A673 (cell line): Measurements from ENCODE around the gene NSD2. TPM values are rescaled to one million over a fixed set of nuclear protein-coding genes. Genes with fewer than 3 reads are reported as not detected.

Experiments used
- BruUV-seq: library from RNA; stranded (reverse); fragments of 400-500 nt; replicated peaks from 2 replicates; lab custom pipeline; 2021; lab: Mats Ljungman, UMichigan
- CTCF ChIA-PET: fragments of 300-600 bp; sonication (Branson Sonifier 250); formaldehyde crosslinking; loops from one replicate; lab custom pipeline; 2022; ENCODE audit warnings: antibody characterized with exemption; lab: Charles Lee
- POLR2A ChIA-PET: fragments of 300-600 bp; sonication (Branson Sonifier 250); formaldehyde crosslinking; loops from one replicate; lab custom pipeline; 2022; ENCODE audit warnings: antibody characterized with exemption; ENCODE audit not compliant: low non-redundant PET; lab: Charles Lee
- DNase-seq: peaks from one replicate; pipeline ENCODE4 v3.0.0-alpha.2; 2015; ENCODE audit warnings: low spot score
- H3K27ac ChIP-seq: fragments of 200-600 bp; sonication (generic); 2 replicates; pipeline ENCODE4 v1.5.1; 2016; ENCODE audit warnings: mixed run types, low read depth, mild to moderate bottlenecking, mixed read lengths, antibody characterized with exemption, low read length; ENCODE audit not compliant: poor library complexity, severe bottlenecking
- H3K27me3 ChIP-seq: fragments of 200-600 bp; sonication (generic); replicated peaks from 2 replicates; pipeline ENCODE4 v1.6.1; 2017; ENCODE audit warnings: mixed run types, low read depth, mild to moderate bottlenecking, mixed read lengths, antibody characterized with exemption, low read length; ENCODE audit not compliant: insufficient read depth, poor library complexity
- H3K36me3 ChIP-seq: fragments of 200-600 bp; sonication (generic); 2 replicates; pipeline ENCODE4 v1.6.1; 2016; ENCODE audit warnings: mixed run types, mild to moderate bottlenecking, mixed read lengths, antibody characterized with exemption, low read length; ENCODE audit not compliant: insufficient read depth, poor library complexity, severe bottlenecking
- H3K4me1 ChIP-seq: fragments of 200-600 bp; sonication (generic); 2 replicates; pipeline ENCODE4 v1.6.1; 2017; ENCODE audit warnings: mixed run types, mild to moderate bottlenecking, mixed read lengths, antibody characterized with exemption, low read length; ENCODE audit not compliant: insufficient read depth, poor library complexity, severe bottlenecking
- H3K4me3 ChIP-seq: fragments of 200-600 bp; sonication (generic); 2 replicates; pipeline ENCODE4 v1.5.1; 2016; ENCODE audit warnings: low read depth, mixed run types, mild to moderate bottlenecking, mixed read lengths, low read length; ENCODE audit not compliant: poor library complexity, severe bottlenecking
- H3K9me3 ChIP-seq: fragments of 200-600 bp; sonication (generic); 2 replicates; pipeline ENCODE4 v1.6.1; 2016; ENCODE audit warnings: mixed run types, low read depth, mild to moderate bottlenecking, mixed read lengths, antibody characterized with exemption, low read length; ENCODE audit not compliant: poor library complexity, severe bottlenecking
- EZH2 ChIP-seq: fragments of 200-600 bp; sonication (generic); IDR thresholded peaks from 2 replicates; pipeline ENCODE4 v1.6.1; 2017; ENCODE audit warnings: borderline replicate concordance, low read depth, mild to moderate bottlenecking, mixed read lengths, antibody characterized with exemption, low read length; ENCODE audit not compliant: poor library complexity, severe bottlenecking
- intact Hi-C: fragments of 100-400 bp; cut with micrococcal nuclease; formaldehyde crosslinking; loops from one replicate; pipeline ENCODE4 v1.10.0; 2022; ENCODE audit not compliant: unreplicated experiment
- total RNA-seq: library from RNA; stranded (reverse); gene quantifications from 2 replicates; pipeline ENCODE4 v1.2.3, GENCODE V29; 2021
- TF ChIP-seq, protein P1 (sequence below): fragments of 300-800, 200-600 bp; sonication (generic); conservative IDR thresholded peaks from 2 replicates; pipeline ENCODE4 v1.5.1; 2017; ENCODE audit warnings: low read depth, mild to moderate bottlenecking, antibody characterized with exemption, low read length, moderate library complexity, mixed read lengths

The NSD2 gene
- total RNA-seq, 1 experiment from 2014 or later: 227 TPM

DNA sequence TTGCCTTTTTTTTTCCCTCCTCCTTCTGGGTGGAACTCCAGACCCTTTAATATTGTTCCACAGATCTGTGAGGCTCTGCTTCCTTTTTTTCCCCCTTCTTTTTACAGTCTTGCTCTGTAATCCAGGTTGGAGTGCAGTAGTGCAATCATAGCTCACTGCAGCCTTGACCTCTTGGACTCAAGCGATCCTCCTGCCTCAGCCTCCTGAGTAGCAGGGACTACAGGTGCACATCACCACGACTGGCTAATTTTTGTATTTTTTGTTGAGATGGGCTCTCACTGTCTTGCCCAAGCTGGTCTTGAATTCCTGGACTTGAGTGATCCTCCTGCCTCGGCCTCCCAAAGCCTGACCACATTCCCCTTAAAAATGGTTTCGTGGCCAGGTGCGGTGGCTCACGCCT lies 26.8 kb downstream of the NSD2 start:
- TF ChIP-seq, protein P1, sequence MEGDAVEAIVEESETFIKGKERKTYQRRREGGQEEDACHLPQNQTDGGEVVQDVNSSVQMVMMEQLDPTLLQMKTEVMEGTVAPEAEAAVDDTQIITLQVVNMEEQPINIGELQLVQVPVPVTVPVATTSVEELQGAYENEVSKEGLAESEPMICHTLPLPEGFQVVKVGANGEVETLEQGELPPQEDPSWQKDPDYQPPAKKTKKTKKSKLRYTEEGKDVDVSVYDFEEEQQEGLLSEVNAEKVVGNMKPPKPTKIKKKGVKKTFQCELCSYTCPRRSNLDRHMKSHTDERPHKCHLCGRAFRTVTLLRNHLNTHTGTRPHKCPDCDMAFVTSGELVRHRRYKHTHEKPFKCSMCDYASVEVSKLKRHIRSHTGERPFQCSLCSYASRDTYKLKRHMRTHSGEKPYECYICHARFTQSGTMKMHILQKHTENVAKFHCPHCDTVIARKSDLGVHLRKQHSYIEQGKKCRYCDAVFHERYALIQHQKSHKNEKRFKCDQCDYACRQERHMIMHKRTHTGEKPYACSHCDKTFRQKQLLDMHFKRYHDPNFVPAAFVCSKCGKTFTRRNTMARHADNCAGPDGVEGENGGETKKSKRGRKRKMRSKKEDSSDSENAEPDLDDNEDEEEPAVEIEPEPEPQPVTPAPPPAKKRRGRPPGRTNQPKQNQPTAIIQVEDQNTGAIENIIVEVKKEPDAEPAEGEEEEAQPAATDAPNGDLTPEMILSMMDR: no peak
- TF ChIP-seq EZH2: no peak
- Histone ChIP-seq H3K36me3 (peaks cover 44% of the 10 kb centered on the region), H3K27me3 (no peaks in the 10 kb centered on the region), H3K4me3 (no peak overlapping the region), H3K9me3 (no peaks in the 10 kb centered on the region), H3K27ac (no peak overlapping the region), H3K4me1 (no peaks in the 10 kb centered on the region)
- intact Hi-C loops: loop anchor here (5.0 kb wide), 2 partner anchors 86 to 151 kb away; no protein-coding TSS in a partner anchor
- no TSS peak for BruUV-seq
- no peak for DNase-seq
- ChIA-PET POLR2A (interaction anchor here (0.7 kb wide), 1 partner anchor 12 kb away, joined by 21 read pairs; no protein-coding TSS in a partner anchor), CTCF (interaction anchor here (0.6 to 0.7 kb wide), 2 partner anchors 31 to 69 kb away, joined by 6 to 7 read pairs; no protein-coding TSS in a partner anchor)

GRCh38 chr4:1898681-1899080 lies 27.5 kb downstream of the NSD2 start:
- Histone ChIP-seq H3K9me3 (no peaks in the 10 kb centered on the region), H3K36me3 (peaks cover 44% of the 10 kb centered on the region), H3K4me1 (no peaks in the 10 kb centered on the region), H3K27ac (no peak overlapping the region), H3K4me3 (no peak overlapping the region), H3K27me3 (no peaks in the 10 kb centered on the region)
- no TSS peak for BruUV-seq
- ChIA-PET POLR2A (interaction anchor here (0.7 kb wide), 1 partner anchor 13 kb away, joined by 21 read pairs; no protein-coding TSS in a partner anchor), CTCF (interaction anchor here (0.7 kb wide), 1 partner anchor 30 kb away, joined by 6 read pairs; no protein-coding TSS in a partner anchor)
- DNase-seq: peak; percentile 19
- TF ChIP-seq, protein P1: no peak
- TF ChIP-seq EZH2: no peak
- intact Hi-C loops: loop anchor here (5.0 kb wide), 2 partner anchors 86 to 151 kb away; no protein-coding TSS in a partner anchor

DNA sequence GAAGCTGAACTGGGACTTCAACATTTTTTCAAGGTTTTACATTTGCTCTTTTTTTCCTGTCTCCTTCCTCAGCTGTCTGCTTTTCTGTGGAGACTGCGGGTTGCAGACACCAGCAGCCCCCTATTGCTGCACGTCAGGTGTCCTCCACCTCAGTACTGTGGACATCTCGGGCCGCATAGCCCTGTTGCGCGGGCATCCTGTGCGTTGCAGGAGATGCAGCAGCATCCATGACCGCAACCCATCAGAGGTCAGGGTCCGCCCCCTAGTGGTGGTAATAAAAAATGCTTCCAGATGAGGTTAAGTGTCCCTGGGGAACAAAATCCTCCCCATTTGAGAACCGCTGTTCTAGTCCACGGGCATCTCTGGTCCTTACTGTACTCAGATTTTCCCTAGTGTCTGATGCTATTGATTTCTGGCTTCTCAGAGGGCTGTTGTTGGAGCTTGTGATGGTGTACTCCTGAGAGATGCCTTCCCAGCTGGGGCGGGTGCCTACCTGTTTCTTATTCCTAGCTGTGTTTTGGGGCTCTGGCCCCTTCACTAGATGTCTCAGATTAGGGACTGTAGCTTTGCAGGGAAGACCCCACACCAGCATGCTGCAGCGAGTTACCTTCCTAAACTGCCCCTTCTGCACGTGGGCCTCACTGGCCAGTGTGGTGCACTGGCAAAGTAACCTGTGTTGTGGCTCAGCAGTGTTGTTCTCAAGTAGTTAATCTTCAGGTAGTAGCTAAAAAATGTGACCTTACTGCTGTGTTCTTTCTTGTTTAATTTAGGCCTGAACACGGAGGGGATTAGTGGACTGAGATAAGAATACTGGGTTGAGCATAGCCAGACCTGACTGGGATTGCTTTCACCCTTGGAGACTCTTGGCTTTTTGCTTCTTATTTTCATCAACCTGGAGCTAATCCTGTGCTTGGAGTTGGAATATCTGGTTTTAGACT lies 28.2 kb downstream of the NSD2 start:
- no peak for TF ChIP-seq EZH2
- TF ChIP-seq, protein P1: peak; percentile 85
- ChIA-PET POLR2A (no interaction called here), CTCF (interaction anchor here (0.5 to 1.3 kb wide), 2 partner anchors 11 to 148 kb away, joined by 3 read pairs; no protein-coding TSS in a partner anchor)
- BruUV-seq: no TSS peak
- peak; percentile 81 for DNase-seq
- intact Hi-C loops: loop anchor here (5.0 kb wide), 2 partner anchors 87 to 152 kb away; no protein-coding TSS in a partner anchor
- Histone ChIP-seq H3K9me3 (no peaks in the 10 kb centered on the region), H3K4me1 (no peaks in the 10 kb centered on the region), H3K36me3 (peaks cover 42% of the 10 kb centered on the region), H3K27ac (no peak overlapping the region), H3K27me3 (no peaks in the 10 kb centered on the region), H3K4me3 (no peak overlapping the region)
